MCF 10A (cell line): Measurements from ENCODE around the gene DUSP7. TPM values are rescaled to one million over a fixed set of nuclear protein-coding genes. Genes with fewer than 3 reads are reported as not detected.

ENCODE experiments used
- BruUV-seq: library from RNA; stranded (reverse); fragments of 400-500 nt; replicated peaks from 2 replicates; lab custom pipeline; 2021; lab: Mats Ljungman, UMichigan
- CTCF ChIA-PET: fragments of 300-600 bp; sonication (Branson Sonifier 250); formaldehyde crosslinking; extraction: SDS; loops from one replicate; lab custom pipeline; 2021; ENCODE audit warnings: antibody characterized with exemption, inconsistent platforms; lab: Yijun Ruan, JAX
- POLR2A ChIA-PET: fragments of 300-600, 350-650 bp; sonication (Branson Sonifier 250); formaldehyde crosslinking; extraction: SDS; loops from one replicate; lab custom pipeline; 2020; ENCODE audit warnings: antibody characterized with exemption, inconsistent platforms; lab: Yijun Ruan, JAX
- DNase-seq: peaks from one replicate; pipeline ENCODE4 v3.0.0-alpha.2; 2018; ENCODE audit not compliant: unreplicated experiment
- H3K27ac Mint-ChIP-seq: one replicate; pipeline ENCODE4 v1.8.0; 2022; ENCODE audit warnings: mild to moderate bottlenecking, low read depth, mixed read lengths; ENCODE audit not compliant: unreplicated experiment
- H3K27me3 Mint-ChIP-seq: one replicate; pipeline ENCODE4 v1.8.0; 2022; ENCODE audit warnings: mixed read lengths; ENCODE audit not compliant: insufficient read depth, unreplicated experiment
- H3K36me3 Mint-ChIP-seq: one replicate; pipeline ENCODE4 v1.8.0; 2022; ENCODE audit warnings: mild to moderate bottlenecking, moderate library complexity, mixed read lengths; ENCODE audit not compliant: insufficient read depth, unreplicated experiment
- H3K4me1 Mint-ChIP-seq: one replicate; pipeline ENCODE4 v1.8.0; 2022; ENCODE audit warnings: mixed read lengths; ENCODE audit not compliant: insufficient read depth, unreplicated experiment
- H3K4me3 Mint-ChIP-seq: one replicate; pipeline ENCODE4 v1.8.0; 2022; ENCODE audit warnings: mild to moderate bottlenecking, moderate library complexity, mixed read lengths; ENCODE audit not compliant: unreplicated experiment
- H3K9me3 Mint-ChIP-seq: one replicate; pipeline ENCODE4 v1.8.0; 2022; ENCODE audit warnings: mixed read lengths; ENCODE audit not compliant: unreplicated experiment
- intact Hi-C: fragments of 100-400 bp; cut with micrococcal nuclease; formaldehyde crosslinking; loops from 2 replicates; pipeline ENCODE4 v1.14.1; 2022
- total RNA-seq: library from RNA; stranded (reverse); gene quantifications from 2 replicates; pipeline ENCODE4 v1.2.3, GENCODE V29; 2022
- TF ChIP-seq, protein P1 (sequence below): fragments of 200-600 bp; IDR thresholded peaks from one replicate; pipeline ENCODE4 v1.8.0; 2022; ENCODE audit warnings: antibody characterized with exemption, mild to moderate bottlenecking; ENCODE audit not compliant: unreplicated experiment

The DUSP7 gene
- total RNA-seq, 1 experiment from 2014 or later, result 69.1 TPM

- Mint-ChIP-seq H3K27ac (peak overlapping the region; percentile 95), H3K36me3 (peaks cover 46% of the 10 kb centered on the region), H3K9me3 (no peaks in the 10 kb centered on the region), H3K4me3 (peak overlapping the region; percentile 68), H3K27me3 (no peaks in the 10 kb centered on the region), H3K4me1 (peaks cover 59% of the 10 kb centered on the region)
- TF ChIP-seq, protein P1, sequence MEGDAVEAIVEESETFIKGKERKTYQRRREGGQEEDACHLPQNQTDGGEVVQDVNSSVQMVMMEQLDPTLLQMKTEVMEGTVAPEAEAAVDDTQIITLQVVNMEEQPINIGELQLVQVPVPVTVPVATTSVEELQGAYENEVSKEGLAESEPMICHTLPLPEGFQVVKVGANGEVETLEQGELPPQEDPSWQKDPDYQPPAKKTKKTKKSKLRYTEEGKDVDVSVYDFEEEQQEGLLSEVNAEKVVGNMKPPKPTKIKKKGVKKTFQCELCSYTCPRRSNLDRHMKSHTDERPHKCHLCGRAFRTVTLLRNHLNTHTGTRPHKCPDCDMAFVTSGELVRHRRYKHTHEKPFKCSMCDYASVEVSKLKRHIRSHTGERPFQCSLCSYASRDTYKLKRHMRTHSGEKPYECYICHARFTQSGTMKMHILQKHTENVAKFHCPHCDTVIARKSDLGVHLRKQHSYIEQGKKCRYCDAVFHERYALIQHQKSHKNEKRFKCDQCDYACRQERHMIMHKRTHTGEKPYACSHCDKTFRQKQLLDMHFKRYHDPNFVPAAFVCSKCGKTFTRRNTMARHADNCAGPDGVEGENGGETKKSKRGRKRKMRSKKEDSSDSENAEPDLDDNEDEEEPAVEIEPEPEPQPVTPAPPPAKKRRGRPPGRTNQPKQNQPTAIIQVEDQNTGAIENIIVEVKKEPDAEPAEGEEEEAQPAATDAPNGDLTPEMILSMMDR, result no peak
- ChIA-PET POLR2A (interaction anchor here (0.6 to 6.1 kb wide), 24 partner anchors 9 to 232 kb away, joined by 3 to 101 read pairs (median 5); partner anchors contain the start of genes ABHD14A, ABHD14B, ACY1 and DUSP7), CTCF (interaction anchor here (0.9 to 2.5 kb wide), 9 partner anchors 10 to 105 kb away, joined by 3 to 12 read pairs (median 4); partner anchors contain the start of genes DUSP7 and PARP3)
- intact Hi-C loops, result no loop called here
- BruUV-seq, result TSS peak; percentile 84
- DNase-seq, result no peak
Measured at GRCh38 chr3:52046902-52047239, 9.5 kb downstream of the DUSP7 start.

DNA sequence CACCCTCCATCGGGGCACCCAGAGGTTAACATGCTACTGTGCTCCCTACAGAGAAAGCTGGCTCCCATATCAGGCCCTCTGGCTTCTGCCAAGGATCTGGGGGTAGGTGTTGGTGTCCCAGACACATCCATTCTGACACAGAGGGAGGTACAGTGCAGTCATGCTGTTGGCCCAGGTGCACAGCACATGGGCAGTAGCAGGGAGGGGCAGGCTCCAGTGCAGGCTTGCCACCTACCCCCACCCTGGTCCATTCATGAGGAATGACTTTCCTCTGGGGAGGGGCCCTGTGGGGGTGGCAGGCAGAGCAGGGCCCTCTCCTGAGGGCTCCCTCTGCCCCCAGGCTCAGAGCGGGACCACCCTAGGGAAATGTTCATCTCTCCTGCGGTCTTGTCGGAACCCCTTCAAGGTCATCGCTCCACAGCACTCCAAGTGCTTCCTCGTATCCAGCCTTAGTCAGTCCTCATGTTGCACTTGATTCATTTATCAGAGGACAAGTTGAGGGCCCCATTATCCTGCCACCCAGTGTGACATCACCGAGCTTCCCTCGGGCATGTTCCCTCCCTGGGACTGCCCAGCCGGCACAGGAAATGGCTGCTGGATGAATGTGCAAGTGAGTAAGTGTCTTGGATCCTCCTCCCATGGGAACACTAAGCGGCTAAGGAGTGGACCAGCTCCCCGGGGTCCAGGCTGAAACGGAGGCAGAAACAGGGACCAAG lies 10.0 kb downstream of the DUSP7 start:
- ChIA-PET POLR2A (interaction anchor here (0.6 to 6.1 kb wide), 24 partner anchors 9 to 232 kb away, joined by 3 to 101 read pairs (median 5); partner anchors contain the start of genes ABHD14A, ABHD14B, ACY1 and DUSP7), CTCF (interaction anchor here (0.9 to 3.2 kb wide), 11 partner anchors 7 to 104 kb away, joined by 3 to 18 read pairs (median 4); partner anchors contain the start of genes DUSP7 and PARP3)
- intact Hi-C loops, result no loop called here
- TF ChIP-seq, protein P1, result no peak
- Mint-ChIP-seq H3K4me1 (peaks cover 56% of the 10 kb centered on the region), H3K27ac (peak overlapping the region; percentile 95), H3K9me3 (no peaks in the 10 kb centered on the region), H3K27me3 (no peaks in the 10 kb centered on the region), H3K36me3 (peaks cover 42% of the 10 kb centered on the region), H3K4me3 (peak overlapping the region; percentile 68)
- no TSS peak for BruUV-seq
- peak; percentile 99 for DNase-seq

DNA sequence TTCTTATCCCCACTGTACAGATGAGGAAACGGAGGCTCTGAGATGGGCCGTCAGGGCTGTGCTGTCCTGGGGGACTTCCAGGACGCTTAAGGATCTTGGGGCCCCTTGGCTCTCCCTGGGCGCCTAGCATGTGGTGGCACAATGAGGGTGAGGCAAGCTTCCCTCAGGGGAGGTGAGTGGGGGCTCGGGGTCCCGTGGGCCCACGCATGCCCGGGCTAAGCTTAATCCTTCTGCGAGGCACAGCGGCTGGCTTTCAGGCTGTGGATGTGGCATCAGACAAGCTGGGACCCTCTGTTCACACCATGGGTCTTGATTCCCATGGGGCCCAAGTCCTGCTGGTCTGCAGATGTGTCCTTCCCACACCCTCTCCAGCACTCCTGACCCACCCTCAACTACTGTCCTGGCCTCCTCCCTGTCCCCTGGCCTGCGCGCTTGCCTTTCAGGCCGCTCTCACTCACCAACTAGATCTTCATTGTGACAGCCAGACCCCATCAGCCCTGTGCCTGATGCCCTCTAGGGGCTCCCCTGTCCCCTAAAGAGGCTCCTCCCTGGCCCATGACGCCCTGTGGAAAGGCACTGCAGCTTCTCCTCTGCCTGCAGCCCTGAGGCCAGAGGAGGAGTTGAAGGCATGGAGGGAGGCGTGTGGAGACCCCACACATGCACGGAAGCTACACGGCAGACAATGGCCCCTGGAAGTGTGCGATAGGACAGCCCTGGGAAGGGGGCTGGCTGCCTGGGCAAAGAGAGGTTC lies 11.3 kb downstream of the DUSP7 start:
- peaks cover 31% of the 10 kb centered on the region for H3K36me3 Mint-ChIP-seq
- DNase-seq, result no peak
- peaks cover 56% of the 10 kb centered on the region for H3K4me1 Mint-ChIP-seq
- BruUV-seq, result no TSS peak
- POLR2A ChIA-PET, result interaction anchor here (1.8 to 6.1 kb wide), 5 partner anchors 11 to 83 kb away, joined by 4 to 101 read pairs (median 11); partner anchors contain the start of genes ACY1, DUSP7 and RPL29
- CTCF ChIA-PET, result interaction anchor here (0.9 to 3.2 kb wide), 9 partner anchors 9 to 99 kb away, joined by 3 to 18 read pairs (median 6); partner anchors contain the start of gene RPL29
- H3K4me3 Mint-ChIP-seq, result no peak overlapping the region
- H3K27ac Mint-ChIP-seq, result peak overlapping the region; percentile 95
- TF ChIP-seq, protein P1, result no peak
- intact Hi-C loops, result no loop called here
- H3K27me3 Mint-ChIP-seq, result no peaks in the 10 kb centered on the region
- no peaks in the 10 kb centered on the region for H3K9me3 Mint-ChIP-seq
